Glutamatergic neuron (in vitro differentiated cells): Measurements from ENCODE around the gene GRID1. TPM values are rescaled to one million over a fixed set of nuclear protein-coding genes. Genes with fewer than 3 reads are reported as not detected.
"Not testable (repeated sequence)": the region's sequence is repeated elsewhere in the genome, so short reads cannot be mapped to it uniquely, and the experiment has no call there.

Experiments
- DNase-seq: peaks from one replicate; pipeline ENCODE4 v3.0.0; 2022
- H3K27ac Mint-ChIP-seq: one replicate; pipeline ENCODE4 v1.8.0; 2020; ENCODE audit warnings: mild to moderate bottlenecking, mixed read lengths, inconsistent platforms; ENCODE audit not compliant: unreplicated experiment
- H3K27me3 Mint-ChIP-seq: one replicate; pipeline ENCODE4 v1.8.0; 2020; ENCODE audit warnings: mild to moderate bottlenecking, moderate library complexity, mixed read lengths, inconsistent platforms; ENCODE audit not compliant: unreplicated experiment
- H3K36me3 Mint-ChIP-seq: one replicate; pipeline ENCODE4 v1.8.0; 2020; ENCODE audit warnings: mild to moderate bottlenecking, mixed read lengths, inconsistent platforms; ENCODE audit not compliant: unreplicated experiment
- H3K4me1 Mint-ChIP-seq: one replicate; pipeline ENCODE4 v1.8.0; 2020; ENCODE audit warnings: mild to moderate bottlenecking, low read depth, mixed read lengths, inconsistent platforms; ENCODE audit not compliant: unreplicated experiment
- H3K4me3 Mint-ChIP-seq: one replicate; pipeline ENCODE4 v1.8.0; 2020; ENCODE audit warnings: mild to moderate bottlenecking, mixed read lengths, inconsistent platforms; ENCODE audit not compliant: unreplicated experiment
- H3K9me3 Mint-ChIP-seq: one replicate; pipeline ENCODE4 v1.8.0; 2020; ENCODE audit warnings: mild to moderate bottlenecking, moderate library complexity, mixed read lengths, inconsistent platforms; ENCODE audit not compliant: unreplicated experiment
- CTCF ChIP-seq: fragments of 200-600 bp; sonication (generic); IDR thresholded peaks from one replicate; pipeline ENCODE4 v1.5.0; 2021; ENCODE audit not compliant: partially characterized antibody, unreplicated experiment
- total RNA-seq: library from RNA; stranded (reverse); fragmentation: NEBNext Ultra II Directional; extraction: Animal tissue kit (Norgen Biotek cat#: 25700); gene quantifications from one replicate; pipeline ENCODE4 v1.2.1, GENCODE V29; 2021; ENCODE audit not compliant: unreplicated experiment

Gene GRID1
- total RNA-seq, 1 donor from 2014 or later = 8.0 TPM

- H3K4me3 Mint-ChIP-seq = no peak overlapping the region
- peaks cover 5% of the 10 kb centered on the region for H3K4me1 Mint-ChIP-seq
- no peak overlapping the region for H3K27ac Mint-ChIP-seq
- peaks cover 4% of the 10 kb centered on the region for H3K27me3 Mint-ChIP-seq
- no peak for DNase-seq
- no peaks in the 10 kb centered on the region for H3K9me3 Mint-ChIP-seq
- TF ChIP-seq CTCF = no peak
- H3K36me3 Mint-ChIP-seq = no peaks in the 10 kb centered on the region
These were observed 188.9 kb downstream of the GRID1 start for GRCh38 chr10:86177537-86178155.

DNA sequence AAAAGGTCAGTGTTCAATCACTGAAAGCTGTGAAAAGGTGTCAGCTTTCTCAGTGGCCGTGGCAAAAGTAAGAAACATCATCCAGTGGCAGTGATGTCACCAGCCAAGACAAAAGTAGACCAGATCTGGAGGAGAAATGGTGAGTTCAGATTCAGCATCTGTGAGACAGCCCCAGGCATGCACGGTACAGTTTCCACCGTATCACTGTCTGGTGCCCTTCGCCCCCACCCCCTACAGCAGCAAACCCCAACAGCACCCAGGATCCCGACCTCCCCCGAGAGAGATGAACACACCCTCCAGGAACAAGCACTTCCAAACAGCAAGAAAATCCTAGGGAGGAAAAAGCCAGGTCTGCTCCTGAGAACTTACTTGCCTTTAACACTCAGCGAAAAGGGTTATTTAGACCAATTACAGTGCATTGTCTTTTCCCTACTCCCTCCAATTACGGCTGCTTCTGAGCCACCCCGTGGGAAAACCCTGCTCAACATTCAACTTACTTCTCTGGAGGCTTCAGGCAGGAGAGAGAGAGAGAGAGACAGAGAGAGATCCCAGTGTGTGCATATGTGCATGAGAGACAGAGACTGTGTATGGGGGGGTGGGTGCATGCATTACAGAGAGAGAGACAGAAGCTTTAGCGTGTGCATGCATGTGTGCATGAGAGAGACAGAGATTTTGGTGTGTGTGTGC, 189.6 kb downstream of the GRID1 start:
- Mint-ChIP-seq H3K4me3 (no peak overlapping the region), H3K27me3 (peaks cover 4% of the 10 kb centered on the region), H3K27ac (no peak overlapping the region), H3K4me1 (peaks cover 5% of the 10 kb centered on the region), H3K9me3 (no peaks in the 10 kb centered on the region), H3K36me3 (no peaks in the 10 kb centered on the region)
- no peak for TF ChIP-seq CTCF
- no peak for DNase-seq

- H3K27ac Mint-ChIP-seq, H3K36me3 Mint-ChIP-seq, DNase-seq, H3K4me3 Mint-ChIP-seq, H3K4me1 Mint-ChIP-seq, H3K9me3 Mint-ChIP-seq, H3K27me3 Mint-ChIP-seq: not testable (repeated sequence)
These were observed 191.1 kb downstream of the GRID1 start for GRCh38 chr10:86175476-86175875.

DNA sequence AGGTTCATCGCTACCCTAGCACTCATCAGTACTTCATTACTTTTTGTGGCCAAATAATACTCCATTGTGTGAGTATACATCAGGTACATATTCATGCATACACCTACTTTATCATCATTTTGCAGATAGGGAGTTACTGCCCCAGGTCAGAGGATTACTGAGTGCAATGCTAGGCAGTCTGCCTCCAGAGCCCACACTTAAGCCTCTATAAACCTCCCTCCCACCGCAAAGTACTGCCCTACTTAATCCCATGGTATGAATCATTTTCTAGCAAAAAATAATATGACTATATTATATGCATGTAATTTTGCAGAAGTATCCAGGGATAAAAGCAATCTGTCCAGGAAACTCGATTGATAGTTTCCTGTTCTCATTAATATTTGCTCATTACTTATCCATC, 194.3 kb downstream of the GRID1 start:
- no peak for DNase-seq
- peaks cover 3% of the 10 kb centered on the region for H3K9me3 Mint-ChIP-seq
- H3K4me3 Mint-ChIP-seq = no peak overlapping the region
- H3K27ac Mint-ChIP-seq = no peak overlapping the region
- H3K4me1 Mint-ChIP-seq = no peaks in the 10 kb centered on the region
- TF ChIP-seq CTCF = no peak
- H3K36me3 Mint-ChIP-seq = no peaks in the 10 kb centered on the region
- H3K27me3 Mint-ChIP-seq = no peaks in the 10 kb centered on the region

- TF ChIP-seq CTCF = no peak
- DNase-seq = no peak
- peaks cover 4% of the 10 kb centered on the region for H3K9me3 Mint-ChIP-seq
- H3K27me3 Mint-ChIP-seq = no peaks in the 10 kb centered on the region
- H3K4me1 Mint-ChIP-seq = no peaks in the 10 kb centered on the region
- no peak overlapping the region for H3K4me3 Mint-ChIP-seq
- no peak overlapping the region for H3K27ac Mint-ChIP-seq
- H3K36me3 Mint-ChIP-seq = no peaks in the 10 kb centered on the region
These were observed 196.1 kb downstream of the GRID1 start for GRCh38 chr10:86170255-86171108.
